GM18502 (cell line): ENCODE data around the gene CALY.
A peak's percentile ranks its signal among the peaks of the same experiment; 100 is the strongest.

ENCODE experiments used
- ATAC-seq: cut with Tn5 transposase; IDR thresholded peaks from one replicate; pipeline ENCODE4 v1.9.1; 2021; ENCODE audit warnings: mild to moderate bottlenecking; ENCODE audit not compliant: unreplicated experiment, poor library complexity

The CALY gene

GRCh38 chr10:133276435-133277201, 60.1 kb downstream of the CALY start, which contains the start of gene ADAM8:
Gene ADAM8, minus strand, starts transcription at chr10:133276868. Its CDS starts 51 bp downstream, at chr10:133276817.
- ATAC-seq: peak; percentile 51

GRCh38 chr10:133276100-133276434, 60.6 kb downstream of the CALY start:
- peak; percentile 0 for ATAC-seq

- peak; percentile 33 for ATAC-seq
These were observed 61.0 kb downstream of the CALY start for GRCh38 chr10:133275684-133276092.

- peak; percentile 57 for ATAC-seq
These were observed 61.7 kb downstream of the CALY start for GRCh38 chr10:133274751-133275683.
